NCI-H460 (cell line): Measurements from ENCODE around the gene NEK1. TPM values are rescaled to one million over a fixed set of nuclear protein-coding genes. Genes with fewer than 3 reads are reported as not detected.

Source experiments
- DNase-seq: peaks from one replicate; pipeline ENCODE4 v3.0.0-alpha.2; 2016; ENCODE audit warnings: low read depth; ENCODE audit errors: extremely low read depth
- polyA plus RNA-seq: library from polyadenylated mRNA; depleted of rRNA; stranded (reverse); fragments of >200 nt; gene quantifications from 2 replicates; pipeline ENCODE4 v1.2.3, GENCODE V29; 2014; cell fraction: nucleus; rRNA removed
- total RNA-seq: library from RNA; depleted of rRNA; stranded (reverse); fragments of >200 nt; shearing (Covaris generic); gene quantifications from 2 replicates; pipeline ENCODE4 v1.2.3, GENCODE V29; 2014; rRNA removed

NEK1 gene, protein sequence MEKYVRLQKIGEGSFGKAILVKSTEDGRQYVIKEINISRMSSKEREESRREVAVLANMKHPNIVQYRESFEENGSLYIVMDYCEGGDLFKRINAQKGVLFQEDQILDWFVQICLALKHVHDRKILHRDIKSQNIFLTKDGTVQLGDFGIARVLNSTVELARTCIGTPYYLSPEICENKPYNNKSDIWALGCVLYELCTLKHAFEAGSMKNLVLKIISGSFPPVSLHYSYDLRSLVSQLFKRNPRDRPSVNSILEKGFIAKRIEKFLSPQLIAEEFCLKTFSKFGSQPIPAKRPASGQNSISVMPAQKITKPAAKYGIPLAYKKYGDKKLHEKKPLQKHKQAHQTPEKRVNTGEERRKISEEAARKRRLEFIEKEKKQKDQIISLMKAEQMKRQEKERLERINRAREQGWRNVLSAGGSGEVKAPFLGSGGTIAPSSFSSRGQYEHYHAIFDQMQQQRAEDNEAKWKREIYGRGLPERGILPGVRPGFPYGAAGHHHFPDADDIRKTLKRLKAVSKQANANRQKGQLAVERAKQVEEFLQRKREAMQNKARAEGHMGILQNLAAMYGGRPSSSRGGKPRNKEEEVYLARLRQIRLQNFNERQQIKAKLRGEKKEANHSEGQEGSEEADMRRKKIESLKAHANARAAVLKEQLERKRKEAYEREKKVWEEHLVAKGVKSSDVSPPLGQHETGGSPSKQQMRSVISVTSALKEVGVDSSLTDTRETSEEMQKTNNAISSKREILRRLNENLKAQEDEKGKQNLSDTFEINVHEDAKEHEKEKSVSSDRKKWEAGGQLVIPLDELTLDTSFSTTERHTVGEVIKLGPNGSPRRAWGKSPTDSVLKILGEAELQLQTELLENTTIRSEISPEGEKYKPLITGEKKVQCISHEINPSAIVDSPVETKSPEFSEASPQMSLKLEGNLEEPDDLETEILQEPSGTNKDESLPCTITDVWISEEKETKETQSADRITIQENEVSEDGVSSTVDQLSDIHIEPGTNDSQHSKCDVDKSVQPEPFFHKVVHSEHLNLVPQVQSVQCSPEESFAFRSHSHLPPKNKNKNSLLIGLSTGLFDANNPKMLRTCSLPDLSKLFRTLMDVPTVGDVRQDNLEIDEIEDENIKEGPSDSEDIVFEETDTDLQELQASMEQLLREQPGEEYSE (N-terminal part only)
- total RNA-seq, result 6.4 and 8.7 TPM in 2 replicates
- 5.2 and 6.2 TPM in 2 replicates for polyA plus RNA-seq

DNA sequence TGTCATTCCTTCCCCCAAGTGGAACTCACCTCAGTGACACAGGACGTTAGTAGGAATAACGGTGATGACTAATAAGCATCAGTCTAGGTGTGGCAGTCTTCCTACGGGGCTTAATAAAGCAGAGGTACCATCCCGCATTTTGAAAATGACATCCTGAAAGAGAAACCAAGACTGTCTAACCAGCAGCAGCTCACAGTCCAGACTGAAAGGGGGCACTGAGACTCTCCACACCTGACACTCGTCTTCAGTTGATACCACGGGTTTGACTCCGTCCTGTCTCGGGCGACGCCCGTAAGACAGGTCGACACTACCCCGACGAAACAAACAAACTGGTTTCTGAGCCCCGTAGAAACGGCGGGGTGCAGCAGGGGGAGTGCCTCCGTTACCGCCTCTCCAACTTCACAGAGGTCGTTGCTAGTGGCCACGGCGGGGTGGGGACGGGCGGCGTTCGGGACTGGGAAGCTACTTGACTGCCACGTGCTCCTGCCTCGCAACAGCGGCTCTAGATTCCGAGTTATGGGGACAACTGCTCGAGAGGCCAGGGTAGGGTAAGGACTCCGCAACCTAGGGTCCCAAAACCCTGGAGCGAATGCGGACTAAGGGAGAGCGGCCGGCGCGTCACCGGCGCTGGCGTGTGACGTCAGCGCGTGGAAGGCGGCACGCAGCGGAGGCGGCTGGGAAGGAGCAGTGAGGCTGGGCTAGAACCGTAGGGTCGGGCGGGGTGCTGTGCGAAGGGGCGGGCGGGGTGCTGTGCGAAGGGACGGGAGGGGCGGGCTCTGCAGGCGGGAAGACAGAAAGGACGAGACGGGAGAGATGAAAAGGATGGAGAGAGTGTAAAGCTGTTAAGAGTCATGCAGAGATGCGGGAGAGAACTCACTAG is at the start of gene NEK1:
Gene NEK1 (minus strand): TSS at position 593 of the 880 bp plus-strand sequence. CDS start 9,953 bp downstream, outside the sequence.
- peak; percentile 83 for DNase-seq

DNA sequence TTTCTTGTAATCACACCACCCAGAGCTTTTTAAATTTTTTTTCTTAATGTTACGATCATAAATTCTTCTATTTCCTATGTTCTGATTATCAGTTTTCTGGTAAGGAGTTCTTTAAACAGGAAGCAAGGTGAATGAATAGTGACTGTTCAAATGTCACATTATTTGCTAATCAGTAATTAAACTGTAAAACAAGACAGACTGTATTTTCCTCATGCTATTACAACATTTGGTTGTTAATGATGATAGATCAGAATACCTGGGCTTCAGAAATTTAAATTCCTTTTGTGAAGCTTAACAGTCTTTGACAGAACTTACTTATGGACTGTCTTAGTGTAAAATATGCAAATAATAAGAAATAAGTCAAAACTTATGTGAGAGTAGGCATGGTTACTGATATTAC is 49.4 kb upstream of the NEK1 start:
- DNase-seq, result no peak

DNA sequence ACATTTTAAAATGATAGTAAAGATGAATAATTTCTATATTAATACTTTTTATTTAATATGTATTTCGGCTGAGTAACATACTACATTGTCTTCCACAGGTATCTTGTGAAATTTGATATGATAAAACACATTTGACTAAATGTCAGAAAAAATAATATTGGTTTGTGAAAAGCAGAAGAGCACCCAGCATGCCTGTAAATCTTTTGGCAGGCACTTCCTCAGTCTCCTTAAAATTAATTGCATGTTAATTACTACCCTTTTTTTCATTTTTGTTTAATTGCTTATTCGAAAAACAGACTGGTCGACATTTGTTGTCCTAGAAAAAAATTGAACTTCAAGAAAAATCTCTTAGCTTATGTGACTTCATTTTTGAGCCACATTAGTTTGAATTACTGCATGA is 48.5 kb upstream of the NEK1 start:
- DNase-seq, result no peak

DNA sequence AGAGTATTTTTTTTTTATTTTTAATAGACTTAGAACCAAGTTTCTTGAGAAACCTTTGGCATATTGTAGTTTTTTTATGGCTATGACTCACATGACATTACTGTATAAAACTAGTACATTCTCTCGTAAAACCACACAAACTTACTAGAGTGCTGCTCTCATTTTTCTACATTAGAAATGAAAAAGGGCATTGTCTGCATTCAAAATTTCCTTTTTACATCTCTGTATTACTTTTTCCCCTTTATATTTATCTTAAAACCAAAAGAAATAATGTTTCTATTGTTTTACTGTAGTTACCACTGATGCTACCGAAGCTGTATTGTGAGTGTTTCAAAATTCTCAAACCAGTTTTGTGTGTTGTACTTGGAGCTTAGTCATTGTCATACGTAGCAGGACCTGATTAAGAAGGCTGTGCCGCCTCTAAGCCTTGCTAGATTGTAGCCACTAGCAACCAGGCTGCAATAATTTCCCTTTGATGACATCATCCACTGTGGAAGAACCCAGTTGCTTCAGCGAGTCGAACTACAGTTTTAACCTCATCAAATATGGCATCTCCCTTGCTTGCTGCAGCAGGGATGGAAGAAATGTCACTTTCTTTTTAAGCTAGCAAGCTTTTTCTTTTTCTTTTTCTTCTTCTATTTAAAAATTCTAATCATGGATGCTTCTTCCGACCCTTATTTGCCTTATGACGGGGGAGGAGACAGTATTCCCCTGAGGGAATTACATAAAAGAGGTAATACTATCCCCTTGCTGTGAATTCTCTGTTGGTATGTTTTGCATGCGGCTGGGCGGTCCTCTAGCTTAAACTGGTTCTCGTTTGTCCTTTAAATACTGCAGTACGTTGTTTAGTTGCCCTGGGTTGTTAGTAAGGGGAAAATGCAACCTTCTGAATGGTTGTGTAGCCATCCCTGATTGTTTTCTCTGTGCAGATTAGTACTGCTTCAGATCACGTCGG is 47.6 kb upstream of the NEK1 start:
- peak; percentile 97 for DNase-seq

DNA sequence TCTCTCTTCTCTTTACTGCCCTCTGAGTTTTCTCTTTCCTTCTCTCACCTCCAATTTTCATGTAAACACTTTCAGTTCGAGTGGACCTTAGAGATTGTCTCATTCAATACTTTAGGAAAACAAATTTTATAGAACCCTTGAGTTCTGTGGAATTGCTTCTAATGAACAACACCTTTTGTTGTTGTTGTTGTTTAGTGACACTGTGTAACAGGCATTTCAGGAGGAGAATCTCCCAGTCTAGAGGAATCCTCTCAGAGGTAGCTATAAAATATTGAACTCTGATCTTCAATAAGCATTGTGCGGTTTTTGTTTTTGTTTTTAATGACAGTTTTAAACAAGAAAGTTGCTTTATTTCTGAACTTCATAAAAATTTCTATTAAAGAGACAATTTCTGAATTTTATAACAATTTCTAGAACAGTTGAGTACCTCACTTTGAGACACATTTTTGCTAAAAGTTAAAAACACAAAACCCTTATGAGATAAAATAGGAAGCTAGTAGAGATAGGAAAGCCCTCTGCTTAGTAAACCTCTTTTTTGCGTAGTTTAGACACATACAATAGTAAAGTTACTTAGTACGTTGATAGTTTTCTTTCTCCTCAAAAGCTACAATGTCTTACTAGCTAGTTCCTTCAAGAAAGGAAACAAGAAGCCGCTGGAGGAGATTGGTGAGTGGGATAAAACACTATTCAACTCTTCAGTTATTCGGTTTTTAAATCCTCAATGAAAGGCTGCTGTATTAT is 46.8 kb upstream of the NEK1 start:
- DNase-seq, result peak; percentile 21

DNA sequence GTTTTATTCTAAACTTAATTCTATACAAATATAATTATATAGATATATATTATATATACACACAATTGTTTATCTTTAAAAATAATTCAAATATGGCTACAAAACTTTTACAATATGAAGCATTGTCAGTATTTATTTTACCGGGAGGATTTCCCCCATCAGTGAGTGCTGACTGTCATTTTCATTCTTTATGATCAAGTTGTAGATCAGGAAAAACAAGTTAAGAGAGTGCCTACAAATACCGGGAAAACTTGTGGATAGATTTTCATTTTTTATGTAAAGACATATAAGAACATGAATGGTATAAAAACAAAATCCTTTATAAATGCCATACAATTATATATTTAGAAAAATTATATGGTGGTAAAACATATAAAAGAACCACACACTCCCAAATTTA is 45.8 kb upstream of the NEK1 start:
- DNase-seq, result no peak

DNA sequence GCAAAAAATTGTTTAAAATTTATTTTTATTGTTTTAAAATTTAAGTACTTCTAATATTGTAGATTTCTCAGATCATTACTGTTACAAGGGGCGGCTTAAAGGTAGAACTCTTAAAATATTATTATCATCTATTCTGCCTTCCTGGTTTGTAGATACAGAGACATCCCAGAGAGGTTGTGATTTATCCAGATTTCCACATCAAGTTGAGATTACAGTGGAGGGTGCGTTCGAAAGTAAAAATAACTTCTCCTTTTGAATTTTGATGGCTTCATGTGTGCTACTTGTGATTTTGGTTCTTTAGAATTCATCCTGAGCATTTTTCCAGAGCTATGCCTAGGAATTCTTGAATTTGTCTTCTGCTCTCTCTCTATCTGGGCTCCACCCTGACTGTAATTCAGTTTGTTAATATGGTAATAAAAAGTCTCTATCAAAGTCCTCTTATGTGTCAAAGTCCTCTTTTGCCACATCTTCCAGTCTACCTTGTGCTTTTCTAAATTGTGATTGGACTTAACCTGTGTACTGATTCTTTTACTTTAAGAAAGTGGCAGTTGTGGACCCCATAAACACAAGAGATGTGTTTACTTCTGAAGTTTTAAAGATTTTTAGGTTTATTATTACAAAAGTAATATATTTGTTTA is 45.2 kb upstream of the NEK1 start:
- no peak for DNase-seq

DNA sequence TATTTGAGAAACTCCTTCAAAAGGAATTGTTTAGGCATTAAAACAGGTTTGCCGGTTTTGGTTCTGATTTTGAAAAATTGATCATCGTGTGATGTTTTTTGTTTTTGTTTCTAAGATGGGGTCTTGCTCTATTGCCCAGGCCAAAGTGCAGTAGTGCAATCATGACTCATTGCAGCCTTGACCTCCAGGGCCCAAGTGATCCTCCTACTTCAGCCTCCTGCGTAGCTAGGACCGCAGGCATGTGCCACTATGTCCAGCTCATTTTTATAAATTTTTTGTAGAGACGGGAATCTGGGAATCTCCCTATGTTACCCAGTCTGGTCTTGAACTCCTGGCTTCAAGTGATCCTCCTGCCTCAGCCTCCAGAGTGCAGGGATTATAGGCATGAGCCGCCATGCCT is 43.0 kb upstream of the NEK1 start:
- DNase-seq, result no peak

DNA sequence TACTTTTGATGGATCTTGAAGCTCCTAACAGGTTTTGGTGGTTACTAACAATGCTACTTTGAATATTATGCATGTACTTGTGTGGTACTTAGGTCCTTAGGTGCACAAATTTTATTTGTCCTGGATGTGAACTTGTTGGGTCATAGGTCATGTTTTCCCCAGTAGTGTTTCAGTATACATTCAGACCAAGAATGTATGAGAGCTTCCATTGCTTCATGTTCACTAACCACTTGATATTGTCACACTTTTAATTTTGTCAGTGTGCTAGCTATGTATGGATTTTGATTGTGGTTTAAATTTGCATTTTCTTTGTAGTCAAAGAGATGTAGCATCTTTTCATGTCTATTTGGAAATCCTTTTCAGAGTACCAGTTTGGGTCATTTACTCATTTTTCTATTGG is 40.2 kb upstream of the NEK1 start:
- DNase-seq, result no peak

DNA sequence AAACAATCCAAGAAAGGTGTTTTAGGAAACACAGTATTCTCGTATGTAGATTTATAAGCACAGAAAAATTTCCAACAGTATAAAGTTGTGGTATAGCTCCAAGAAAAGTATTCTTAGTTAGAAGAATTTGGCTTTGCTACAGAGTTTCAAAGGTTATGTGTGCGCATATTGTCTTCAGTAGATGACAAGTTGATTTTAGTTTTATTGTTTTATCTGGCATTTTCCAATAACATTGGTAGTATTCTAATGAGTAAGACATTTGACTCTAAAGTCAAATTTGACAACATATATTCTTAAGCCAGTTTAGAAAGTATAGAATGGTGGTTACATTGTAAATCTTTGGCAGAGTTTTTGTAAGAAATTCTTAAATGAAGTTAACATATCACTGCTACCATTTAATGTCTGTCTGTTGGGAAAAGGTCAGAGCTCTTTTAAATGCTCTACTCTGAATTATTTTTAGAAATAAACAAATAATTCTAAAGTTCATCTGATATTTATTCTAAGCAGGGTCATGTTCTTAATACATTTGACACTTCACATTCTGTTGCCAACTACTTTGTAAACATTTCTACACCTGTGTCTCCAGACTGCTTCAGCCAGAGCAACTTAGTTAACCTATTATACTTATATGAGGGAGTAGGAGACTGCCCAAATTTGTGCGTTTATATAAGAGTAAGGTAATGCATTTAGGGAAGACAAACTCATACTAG is 38.0 kb upstream of the NEK1 start:
- DNase-seq, result no peak

DNA sequence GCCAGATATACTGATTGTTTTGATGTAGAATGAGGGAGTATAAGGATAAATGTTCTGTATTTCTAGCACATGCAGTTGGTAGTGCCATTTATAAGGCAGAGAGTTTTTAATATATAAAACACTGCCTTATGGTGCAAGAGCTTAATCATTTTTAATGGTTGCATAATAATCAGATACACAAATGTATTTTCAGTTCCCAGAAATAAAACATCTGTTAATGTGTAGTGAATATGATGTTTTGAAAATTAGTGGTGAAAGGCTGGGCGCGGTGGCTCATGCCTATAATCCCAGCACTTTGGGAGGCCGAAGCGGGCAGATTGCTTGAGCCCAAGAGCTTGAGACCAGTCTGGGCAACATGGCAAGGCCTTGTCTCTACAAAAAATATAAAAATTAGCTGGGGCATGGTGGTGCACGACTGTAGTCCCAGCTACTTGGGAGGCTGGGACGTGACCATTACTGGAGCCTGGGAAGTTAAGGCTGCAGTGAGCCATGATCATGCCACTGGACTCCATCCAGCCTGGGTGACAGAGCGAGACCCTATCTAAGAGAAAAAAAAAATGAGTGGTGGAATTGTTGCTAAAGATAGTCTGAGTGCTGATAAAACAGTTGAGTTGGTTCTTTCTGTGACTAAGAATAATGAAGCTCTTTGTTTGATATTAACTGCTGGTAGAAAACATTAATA is 37.3 kb upstream of the NEK1 start:
- DNase-seq, result no peak

DNA sequence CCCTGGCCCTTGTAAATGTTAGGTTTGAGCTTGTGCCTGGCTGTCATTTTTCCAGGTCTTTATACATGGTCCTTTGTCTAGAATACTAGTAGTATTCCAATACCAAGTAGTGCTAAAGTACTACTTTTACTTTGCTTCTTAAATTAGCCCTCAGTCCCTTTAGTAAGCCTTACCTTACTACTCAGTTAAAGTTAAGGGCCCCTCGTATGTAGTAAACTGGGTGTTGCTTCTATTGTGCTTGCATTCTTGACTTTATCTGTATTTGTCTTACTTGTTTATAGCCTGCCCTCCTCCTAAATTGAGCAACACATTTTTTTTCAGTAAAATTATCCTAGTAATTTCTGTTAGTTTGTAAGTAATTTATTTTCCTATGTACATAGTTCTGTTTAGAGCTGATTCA is 33.2 kb upstream of the NEK1 start:
- DNase-seq, result no peak

DNA sequence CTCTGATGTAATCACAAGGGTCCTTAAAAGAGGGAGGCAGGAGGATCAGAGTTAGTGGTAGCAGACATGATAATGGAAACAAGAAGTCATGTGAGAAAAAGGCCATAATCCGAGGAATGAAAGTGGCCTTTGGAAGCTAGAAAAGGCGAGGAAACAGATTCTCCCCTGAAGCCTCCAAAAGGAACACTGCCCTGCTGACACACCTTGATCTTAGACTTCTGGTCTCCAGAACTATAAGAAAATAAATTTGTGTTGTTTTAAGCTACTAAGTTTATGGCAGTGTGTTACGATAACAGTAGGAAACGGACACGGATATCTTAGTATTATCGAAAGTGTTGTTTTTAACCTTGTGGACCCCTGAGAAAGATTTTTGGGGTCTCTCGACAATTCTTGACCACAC is 32.4 kb upstream of the NEK1 start:
- DNase-seq, result no peak

DNA sequence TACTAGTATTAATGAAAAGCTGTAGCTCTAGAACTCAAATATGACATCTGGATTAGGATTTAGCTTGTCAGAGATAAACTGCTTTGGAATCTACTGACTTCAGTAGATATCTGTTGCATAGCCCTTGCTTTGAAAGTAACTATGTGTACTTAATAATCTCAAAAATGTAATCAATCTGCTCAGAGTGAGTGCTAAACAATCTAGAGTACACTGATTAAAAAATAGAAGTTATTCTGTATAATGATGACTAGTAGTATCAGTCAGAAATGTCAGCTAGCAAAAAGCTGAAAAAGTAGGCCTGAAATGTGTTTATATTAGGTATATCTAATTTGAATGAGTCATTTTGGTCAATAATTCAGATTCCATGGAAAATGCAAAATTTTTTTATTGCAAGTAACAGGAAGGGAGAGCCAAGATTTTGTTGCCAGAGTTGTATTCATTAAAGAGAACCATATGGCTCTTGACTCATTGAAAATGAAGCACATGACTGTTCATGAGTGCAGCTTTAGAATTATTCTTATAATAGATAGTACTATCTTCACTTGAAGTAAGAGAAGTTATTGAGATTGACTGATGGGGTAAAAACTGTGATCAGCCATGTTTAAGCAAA is 28.0 kb upstream of the NEK1 start:
- DNase-seq, result no peak

DNA sequence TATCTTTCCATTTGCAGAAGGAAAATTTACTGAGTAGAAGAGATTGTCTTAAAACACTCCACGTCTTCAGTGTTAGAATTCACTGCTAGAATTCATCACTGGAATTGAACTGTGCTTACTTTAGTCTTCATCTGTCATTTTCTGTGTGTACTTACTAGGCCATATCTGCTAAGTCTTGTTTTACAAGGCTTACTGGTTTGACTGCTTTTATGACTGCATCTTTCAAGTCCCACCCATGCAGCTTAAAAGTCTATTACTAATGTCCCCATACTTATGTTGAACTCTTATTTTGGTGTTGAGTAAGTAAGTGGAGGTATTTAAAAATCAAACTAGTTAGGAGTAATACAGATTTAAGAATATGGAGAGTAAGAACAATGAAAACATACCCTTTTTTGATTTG is 22.6 kb upstream of the NEK1 start:
- DNase-seq, result no peak

DNA sequence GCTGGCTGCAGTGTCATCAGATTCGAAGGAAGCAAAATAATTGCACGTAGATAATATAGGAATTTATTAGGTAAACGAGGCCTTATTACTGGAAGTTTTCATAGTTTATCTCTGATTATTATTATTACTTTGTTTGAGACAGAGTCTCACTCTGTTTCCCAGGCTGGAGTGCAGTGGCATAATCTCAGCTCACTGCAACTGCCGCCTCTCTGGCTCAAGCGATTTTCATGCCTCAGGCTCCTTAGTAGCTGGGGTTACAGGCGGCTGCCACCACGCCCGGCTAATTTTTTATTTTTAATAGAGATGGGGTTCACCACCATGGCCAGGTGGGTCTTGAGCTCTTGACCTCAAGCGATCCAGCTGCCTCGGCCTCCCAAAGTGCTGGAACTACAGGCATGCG is 20.5 kb upstream of the NEK1 start:
- no peak for DNase-seq
